ENCODE results near the gene MAPT.

Gene MAPT

DNA sequence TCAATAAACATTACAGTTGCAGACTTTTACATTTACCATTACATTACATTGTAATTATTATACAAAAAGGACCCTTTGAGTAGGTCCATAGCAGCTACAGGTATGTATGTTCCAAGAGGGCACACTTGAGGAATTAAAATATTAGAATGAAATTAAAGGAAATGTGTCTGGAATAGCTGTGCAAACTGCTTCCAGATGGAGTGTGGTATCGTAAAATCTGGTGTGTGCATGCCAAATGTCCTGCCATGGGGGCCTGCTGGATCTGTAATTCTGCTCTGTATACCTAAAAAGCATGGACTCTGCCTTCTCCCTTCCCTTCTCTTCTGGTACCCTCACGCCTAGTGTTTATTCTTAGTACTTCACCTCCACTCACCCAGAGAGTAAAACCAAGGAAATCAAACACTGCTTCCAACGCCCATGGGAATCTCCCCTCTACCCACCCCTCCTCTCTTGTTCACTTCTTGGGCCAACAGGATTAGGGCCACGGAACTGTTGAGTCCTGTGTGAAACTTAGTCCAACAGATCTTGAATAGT, 143.4 kb downstream of the MAPT start:
- DNase-seq, result no peak

DNA sequence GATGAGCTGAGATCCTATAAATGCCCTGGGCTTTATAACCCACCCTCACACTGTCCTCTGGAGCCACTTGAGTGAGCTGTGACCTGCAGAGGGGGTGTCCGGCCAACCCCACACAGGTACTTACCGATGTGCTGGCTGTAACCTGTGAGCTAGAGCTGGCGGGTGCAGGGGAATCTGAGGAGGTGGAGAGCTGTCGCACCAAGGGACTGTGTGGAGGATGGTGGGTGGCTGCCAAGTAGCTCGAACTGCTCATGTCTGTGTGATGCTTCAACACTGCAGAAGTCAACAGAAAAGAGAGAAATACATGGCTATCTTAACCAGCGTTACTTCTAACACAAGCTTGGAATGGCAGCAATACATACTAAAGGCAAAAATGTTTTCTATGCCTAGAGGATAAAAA, 144.1 kb downstream of the MAPT start:
- no peak for DNase-seq

DNA sequence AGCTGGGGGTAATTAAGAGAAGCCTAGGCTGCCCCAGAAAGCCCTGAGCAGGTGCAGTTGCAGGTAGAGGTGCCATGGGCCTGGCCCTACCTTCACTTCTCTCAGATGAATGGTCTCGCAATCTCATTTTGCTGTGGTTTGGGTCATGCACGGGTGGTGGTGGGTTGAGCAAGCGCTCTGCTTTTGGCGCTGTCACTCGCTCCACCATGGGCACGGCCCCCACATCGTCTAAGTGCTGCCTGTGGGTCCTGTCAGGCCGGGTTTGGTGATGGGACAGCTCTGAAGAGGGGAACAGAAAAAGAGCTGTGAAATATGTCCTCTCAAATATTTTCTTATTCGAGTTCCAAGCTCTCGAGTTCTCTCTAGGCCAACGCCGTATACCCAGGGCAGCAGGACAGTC, 144.6 kb downstream of the MAPT start:
- no peak for DNase-seq

DNA sequence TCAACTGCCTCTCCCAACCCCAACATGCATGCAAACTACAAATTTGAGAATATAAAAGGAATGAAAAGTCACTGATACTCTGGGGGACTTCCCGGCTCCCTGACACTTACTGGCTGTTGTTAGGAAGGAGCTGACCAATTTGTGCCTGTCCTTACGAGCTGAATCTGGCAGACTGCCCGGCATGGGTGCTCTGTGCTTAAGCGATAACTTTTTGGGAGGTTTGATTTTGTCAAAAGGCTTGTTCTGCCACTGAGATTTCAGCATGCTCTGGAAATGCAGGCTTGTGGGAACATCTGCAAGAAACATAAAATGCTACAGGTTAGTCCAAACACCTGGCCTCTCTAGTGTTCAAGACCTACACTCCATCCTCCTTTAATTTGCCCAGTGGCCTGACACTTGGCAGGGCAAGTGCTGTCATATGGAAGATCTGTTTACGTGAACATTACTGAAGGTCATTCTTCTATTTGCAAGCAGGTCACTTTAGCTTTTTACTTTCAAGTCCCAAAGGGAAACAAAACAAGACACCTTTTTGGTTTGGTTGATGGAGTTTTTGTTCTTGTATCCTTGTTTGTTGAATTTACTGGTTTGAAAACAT, 145.3 kb downstream of the MAPT start:
- DNase-seq, result no peak

DNA sequence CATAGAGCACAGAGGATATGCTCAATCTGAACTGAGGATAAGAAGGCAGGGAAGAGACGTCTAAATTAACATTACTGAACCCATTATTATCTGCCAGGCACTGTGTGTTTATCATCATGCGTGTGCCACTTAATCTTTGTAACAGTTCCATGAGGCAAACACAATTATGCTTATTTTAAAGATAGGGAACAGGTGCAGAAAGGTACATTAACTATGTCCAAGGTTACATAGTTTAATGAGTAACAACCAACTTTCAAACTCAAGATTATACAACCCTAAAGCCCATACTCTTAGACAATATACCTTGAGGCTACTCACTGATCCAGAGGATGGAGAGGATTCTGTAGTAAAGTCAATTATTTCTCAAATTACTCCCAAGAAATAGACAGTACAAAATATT, 147.9 kb downstream of the MAPT start:
- no peak for DNase-seq

DNA sequence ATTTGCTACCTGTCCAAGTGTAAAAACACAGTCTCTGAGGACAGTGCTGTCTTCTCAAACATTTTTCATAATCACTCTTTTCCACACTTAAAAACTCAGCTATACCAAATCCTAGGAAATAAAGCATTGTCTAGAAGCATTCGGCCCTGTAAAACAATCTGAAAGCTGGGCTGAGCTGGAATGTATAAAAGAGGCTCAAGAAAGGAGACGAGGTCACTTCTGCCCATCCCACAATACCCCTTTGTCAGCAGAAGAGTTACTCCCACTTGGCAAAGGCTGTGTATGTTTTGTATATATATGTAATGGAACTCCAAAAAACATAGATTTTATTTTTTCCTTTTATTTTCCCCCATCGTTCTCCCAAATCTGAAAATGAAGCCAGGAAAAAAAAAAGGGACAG, 148.6 kb downstream of the MAPT start:
- no peak for DNase-seq

DNA sequence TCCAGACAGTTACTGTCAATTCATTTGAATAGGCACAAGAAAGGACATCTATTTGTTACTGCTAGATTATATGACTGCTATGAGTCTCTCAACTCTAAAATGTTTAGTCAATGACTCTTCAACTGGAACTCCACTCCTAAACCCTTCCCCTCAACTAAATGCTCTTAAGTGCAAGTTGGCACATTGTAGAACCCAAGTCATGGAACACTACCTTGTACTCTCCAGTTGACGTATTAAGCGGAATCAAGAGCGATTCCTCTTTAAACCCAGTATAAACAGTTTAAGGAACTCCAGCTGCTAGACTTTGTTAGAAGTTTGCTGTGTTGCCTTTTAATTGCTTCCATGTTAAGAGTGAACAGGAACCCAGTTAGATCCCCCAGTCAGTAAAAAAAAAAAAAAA, 149.3 kb downstream of the MAPT start:
- DNase-seq, result no peak

DNA sequence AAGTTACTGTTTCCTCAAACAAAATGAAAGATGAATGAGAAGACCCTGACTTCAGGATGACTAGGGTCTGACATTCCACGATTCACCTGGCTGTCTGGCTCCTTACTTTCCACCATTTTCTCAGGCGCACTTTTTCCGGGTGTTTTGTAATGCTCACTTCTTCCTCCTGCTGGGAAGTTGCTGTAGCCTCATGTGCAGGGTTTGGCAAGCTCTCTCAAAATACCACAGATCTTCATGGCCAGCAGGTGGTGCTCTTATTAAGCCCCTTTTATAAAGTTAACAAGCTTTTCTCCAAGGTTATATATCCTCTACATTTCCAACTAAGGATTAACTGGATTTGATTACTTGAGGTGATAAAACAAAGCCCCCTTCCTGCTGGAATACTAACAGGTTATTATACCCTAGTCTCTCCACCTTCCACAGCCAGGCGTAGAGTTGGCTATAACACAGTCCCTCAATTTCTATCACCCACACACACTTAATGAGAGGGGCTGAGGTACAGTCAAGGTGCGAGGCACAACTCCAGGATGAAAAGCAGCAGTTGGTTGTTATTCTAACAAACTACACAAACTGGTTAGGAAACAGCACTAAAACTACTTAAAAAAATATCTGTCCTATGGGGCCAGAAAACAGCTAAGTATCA, 150.1 kb downstream of the MAPT start:
- DNase-seq, result peak; percentile 29

DNA sequence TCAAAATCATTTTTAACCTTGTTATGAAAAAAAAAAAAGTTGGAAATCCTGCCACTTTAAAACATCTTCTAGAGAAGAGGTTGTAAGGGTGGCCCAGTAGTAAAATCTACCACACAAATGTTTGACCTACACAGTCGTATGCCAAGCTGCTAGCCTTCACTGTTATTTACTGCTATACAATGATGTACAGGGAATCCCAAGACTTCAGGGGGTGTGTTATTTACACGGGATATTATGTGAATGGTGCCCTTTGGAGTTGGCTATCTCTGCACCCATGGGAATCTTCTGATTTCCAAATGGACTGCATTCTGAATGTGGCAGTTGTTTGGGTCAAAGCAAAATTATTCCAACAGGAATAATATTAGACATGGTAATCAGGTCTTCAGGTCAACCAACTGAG, 150.6 kb downstream of the MAPT start:
- DNase-seq, result no peak

DNA sequence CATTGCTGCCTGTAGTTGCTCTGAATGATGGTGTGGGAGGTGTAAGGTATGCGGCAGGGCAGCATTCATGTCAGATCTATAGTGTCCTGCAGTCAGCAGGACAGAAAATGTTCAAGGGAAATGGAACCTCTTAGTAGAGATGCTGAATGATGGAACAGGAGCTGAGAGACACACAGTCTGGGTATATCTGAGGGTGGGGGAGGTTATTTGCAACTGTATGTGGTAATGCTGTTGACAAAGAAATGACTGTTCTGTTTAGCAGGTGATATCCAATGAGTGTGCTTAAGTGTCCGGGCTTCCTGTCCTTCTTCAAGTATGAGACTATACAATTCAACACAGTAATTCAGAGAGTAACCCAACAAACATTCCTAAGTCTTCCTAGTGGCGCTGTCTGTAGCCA, 151.3 kb downstream of the MAPT start:
- no peak for DNase-seq

DNA sequence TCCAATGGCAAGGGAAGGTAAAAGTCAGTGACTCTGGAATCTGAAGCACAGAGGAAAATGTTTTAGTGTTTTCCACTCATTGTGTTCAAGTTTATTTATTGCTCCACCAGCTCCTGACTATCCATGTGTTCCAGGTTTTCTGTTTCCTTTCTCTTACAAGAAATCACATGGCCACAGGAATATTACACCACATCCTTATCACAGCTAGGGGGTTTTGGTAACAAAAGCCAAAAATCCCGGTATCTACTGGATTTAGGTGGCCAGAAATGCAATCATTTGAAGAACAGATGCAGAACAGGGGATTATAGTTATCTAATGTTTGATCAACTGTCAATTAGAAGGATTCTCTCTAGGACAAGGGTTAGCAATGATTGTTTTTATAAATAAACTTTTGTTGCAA, 152.6 kb downstream of the MAPT start:
- no peak for DNase-seq

DNA sequence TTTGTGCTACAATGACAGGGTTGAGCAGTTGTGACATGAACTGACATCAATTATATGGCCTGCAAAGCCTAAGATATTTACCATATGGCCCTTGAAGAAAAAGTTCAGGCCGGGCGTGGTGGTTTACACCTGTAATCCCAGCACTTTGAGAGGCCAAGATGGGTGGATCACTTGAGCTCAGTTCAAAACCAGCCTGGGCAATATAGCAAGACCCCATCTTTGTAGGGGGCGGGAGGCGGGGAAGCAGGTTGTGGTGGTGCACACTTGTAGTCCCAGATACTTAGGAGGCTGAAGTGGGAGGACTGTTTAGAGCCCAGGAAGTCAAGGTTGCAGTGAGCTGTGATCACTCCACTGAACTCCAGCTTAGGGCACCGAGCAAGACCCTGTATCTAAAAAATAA, 153.0 kb downstream of the MAPT start:
- DNase-seq, result no peak

DNA sequence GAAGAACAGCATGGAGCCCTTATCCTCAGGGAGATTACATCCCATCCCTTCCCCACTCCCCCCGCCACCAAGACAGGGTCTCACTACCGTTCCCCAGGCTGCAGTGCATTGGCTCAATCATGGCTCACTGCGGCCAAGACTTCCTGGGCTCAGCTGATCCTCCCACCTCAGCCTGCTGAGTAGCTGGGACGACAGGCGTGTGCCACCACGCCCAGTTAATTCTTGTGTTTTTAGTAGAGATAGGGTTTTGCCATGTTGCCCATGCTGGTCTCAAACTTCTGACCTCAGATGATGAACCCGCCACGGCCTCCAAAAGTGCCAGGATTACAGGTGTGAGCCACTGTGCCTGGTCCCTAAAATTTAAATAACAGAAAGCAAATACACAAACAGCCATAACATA, 153.5 kb downstream of the MAPT start:
- no peak for DNase-seq

DNA sequence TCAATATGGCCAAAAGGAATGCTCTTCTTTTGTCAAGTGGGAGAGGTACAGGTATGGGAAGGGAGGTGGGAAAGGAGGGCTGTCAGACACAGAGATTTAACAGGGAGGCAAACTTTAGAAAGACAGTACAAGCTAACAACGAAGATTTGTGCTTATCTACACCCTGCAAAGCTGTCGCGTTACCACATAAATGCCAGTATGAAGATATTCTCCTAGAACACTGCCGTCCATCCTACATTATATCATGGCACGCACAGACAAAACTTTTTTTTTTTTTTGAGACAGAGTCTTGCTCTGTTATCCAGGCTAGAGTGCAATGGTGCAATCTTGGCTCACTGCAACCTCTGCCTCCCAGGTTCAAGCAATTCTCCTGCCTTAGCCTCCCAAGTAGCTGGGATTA, 155.3 kb downstream of the MAPT start:
- no peak for DNase-seq

DNA sequence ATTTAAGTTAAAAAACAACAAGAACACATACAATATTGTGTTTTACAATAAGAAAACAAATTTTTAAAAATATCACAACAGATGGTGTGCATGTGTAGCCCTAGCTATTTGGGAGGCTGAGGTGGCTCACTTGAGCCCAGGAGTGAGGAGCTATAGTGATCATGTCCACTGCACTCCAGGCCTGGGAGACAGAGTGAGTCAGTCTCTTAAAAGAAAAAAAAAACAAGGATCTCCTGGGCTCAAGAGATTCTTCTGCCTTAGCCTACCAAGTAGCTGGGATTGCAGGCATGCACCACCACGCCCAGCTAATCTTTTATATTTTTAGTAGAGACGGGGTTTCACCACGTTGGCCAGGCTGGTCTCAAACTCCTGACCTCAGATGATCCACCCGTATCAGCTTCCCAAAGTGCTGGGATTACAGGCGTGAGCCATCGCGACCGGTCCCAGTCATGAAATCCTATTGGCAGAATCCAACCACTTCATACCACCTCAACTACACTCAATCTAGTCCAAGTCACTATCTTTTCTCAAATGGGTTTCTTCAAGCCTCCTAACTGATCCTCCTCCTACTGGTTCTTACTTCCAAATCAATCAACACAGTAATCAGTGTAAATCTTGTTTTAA, 159.7 kb downstream of the MAPT start:
- no peak for DNase-seq

DNA sequence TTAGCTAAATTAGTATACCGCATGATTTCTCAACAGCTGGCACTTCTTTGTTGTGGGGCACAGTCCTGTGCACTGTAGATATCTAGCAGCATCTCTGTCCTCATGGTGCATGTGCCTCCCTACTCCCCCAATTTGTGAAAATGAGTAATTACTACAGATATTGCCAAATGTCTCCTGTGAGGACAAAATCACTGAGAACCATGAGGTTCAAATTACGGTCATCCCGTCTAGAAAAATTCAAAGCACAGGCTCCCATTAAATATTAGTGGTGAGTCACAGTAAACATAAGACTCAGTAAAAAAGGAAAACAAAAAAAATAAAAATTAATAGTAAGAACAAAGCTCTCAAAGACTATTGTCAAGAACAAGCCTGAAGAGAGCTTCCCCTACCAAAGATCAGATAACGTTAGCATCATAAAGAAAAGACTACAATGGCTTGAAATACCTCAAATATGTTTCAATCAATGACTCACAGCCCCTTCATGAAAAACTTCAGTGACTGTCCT, 162.5 kb downstream of the MAPT start:
- no peak for DNase-seq

DNA sequence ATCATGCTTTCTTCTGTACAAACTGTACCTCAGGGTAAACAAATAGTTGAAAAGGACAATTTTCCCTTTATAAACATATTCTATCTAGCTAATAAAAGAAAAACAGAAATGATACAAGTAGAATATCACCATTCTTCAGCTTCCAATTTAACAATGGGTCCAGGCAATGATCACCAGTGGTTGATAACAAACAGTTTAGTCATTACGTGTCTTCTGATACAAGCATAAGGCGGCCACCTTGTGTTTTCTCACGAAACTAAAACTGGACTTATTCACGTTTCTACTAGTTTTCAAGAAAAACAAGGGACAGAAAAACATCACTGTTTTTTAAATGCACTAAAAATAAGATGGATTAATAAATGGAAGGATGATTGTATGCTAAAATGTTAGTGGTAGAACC, 163.0 kb downstream of the MAPT start:
- no peak for DNase-seq

DNA sequence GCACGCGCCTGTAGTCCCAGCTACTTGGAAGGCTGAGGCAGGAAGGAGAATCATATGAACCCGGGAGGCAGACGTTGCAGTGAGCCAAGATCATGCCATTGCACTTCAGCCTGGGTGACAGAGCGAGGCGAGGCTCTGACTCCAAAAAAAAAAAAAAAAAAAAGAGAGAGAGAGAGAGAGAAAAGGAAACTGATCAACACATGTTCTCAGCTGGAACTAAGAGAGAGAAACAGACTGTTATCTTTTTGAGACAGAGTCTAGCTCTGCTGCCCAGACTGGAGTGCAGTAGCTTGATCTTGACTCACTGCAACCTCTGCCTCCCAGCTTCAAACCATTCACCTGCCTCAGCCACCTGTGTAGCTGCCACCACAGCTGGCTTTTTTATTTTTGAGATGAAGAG, 165.1 kb downstream of the MAPT start:
- no peak for DNase-seq

DNA sequence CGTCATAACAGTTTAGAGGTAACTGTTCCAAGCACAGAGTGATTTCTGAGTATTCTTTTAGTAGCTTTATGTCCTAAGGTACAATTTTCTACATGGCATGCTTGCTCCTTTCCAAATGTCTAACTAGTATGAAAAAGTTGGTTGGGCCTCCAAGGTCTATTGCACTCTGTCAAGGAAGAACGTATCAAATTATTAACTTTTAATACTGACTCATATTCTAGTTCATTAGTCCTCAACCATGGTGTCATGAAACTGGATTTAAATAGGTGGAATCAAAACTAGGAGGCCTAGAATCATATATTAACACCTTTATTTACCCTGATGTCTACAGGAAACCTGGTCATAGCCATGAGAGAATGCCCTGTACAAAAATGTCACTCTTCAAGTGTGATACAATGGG, 166.1 kb downstream of the MAPT start:
- DNase-seq, result no peak

DNA sequence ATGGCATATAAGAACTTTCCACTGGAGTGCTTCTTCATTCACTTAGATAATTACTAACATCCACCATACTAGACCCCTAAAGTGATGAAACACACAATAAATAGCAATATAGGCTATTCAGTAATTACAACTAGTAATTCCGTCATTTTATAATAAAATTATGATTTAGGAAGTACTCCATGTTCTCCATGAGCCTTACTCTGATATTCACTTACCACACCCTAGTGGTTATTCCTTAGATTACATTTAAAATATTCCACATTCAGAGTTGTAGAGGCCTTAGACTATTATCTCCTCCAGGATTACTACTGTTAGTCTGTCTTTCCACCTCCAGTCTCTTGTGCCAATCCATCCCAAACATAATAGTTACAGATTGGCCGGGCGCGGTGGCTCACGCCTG, 167.1 kb downstream of the MAPT start:
- no peak for DNase-seq

DNA sequence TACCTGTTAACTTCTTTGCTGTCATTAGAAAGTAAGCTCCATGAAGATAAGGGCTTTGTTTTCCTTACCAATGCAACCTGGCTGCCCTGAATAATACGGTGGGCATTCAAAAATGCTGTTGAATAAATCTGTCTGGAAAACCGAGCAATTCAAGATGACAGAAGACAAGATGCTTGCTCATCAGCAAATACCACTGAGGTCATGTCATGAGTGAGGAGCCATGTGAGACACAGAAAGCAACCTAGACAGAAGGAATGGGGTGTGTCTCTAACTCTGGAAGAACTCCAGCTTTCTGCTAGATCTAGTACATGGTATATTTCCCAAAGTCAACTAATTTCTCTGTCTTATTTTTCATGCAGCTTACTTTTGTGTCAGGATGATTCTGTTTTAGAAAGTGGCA, 168.9 kb downstream of the MAPT start:
- DNase-seq, result no peak

DNA sequence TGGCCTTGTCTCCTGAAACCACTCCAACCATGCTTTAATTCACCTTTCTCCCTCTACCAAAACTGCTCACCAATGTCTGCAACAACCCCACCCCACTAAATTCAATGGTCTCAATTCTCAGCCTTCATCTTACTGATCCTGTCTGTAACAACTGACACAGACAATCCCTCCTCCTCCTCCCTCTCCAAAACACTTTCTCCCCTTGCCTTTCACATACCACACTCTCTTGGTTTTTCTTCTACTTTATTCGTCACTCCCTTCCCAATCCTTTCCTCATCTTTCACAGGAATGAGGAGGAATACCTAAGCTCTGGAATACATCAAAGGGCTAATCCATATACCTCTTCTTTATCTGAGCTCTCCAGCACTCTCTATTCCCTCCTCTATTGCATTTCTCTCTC, 170.1 kb downstream of the MAPT start:
- no peak for DNase-seq

DNA sequence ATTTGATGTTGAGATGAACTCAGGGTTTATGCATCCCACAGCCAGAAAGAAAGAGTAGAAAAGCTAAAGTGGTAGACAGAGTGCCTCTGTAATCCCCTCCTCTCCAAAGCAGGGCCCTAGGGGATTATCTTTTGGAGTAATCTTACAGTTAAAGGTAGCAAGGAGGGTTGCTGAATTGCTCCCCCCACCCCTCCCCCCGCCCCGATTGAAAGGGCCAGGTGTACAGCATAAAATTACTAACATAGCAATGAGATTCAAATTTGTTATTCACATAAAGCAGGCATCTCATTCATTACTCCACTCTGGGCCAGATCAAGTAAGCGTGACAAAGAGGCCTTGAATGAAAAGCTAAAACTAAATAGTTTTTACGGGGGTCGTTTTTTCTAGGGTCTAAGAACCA, 177.4 kb downstream of the MAPT start:
- no peak for DNase-seq

DNA sequence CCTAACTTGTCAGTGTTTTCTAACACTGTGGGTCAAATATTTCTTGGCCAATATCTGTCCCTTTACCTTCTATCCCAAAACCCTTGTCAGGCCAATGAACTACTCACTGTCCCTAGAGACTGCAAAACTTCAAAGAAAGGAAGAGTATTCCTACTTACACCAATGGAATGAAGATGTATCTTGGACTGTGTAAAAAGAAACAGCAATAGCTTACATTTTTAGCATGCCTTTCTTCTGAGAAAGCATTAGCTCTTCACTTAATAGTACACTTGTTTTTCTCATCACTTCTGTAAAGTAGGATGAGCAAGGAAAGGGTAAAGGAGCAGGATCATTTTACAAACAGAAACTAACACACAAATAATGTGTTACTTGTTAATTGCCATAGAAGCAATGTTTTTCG, 178.6 kb downstream of the MAPT start:
- no peak for DNase-seq

All from T-helper 9 cell (primary cell).